Nephron (organoid): ENCODE results near the gene HMCN1.

Experiments
- H3K27ac Mint-ChIP-seq, 3 experiments: 2 replicates each; pipeline ENCODE4 v1.8.0; 2020; ENCODE audit warnings: mixed read lengths in 3 of 3, mild to moderate bottlenecking in 2 of 3, moderate library complexity in 1 of 3
- H3K27me3 Mint-ChIP-seq: 2 replicates; pipeline ENCODE4 v1.8.0; 2021; ENCODE audit warnings: low read depth, mild to moderate bottlenecking, moderate library complexity, mixed read lengths
- H3K36me3 Mint-ChIP-seq: 2 replicates; pipeline ENCODE4 v1.8.0; 2020; ENCODE audit warnings: low read depth, mixed read lengths
- H3K4me1 Mint-ChIP-seq: 2 replicates; pipeline ENCODE4 v1.8.0; 2020; ENCODE audit warnings: mixed read lengths
- H3K4me3 Mint-ChIP-seq, 3 experiments: 2 replicates each; pipeline ENCODE4 v1.8.0; 2020; ENCODE audit warnings: mild to moderate bottlenecking in 3 of 3, mixed read lengths in 3 of 3, moderate library complexity in 2 of 3
- H3K9me3 Mint-ChIP-seq: 2 replicates; pipeline ENCODE4 v1.8.0; 2020; ENCODE audit warnings: mixed read lengths
- TF ChIP-seq, protein P1 (sequence below), 3 experiments: fragments of 200-600 bp; sonication (generic); IDR thresholded peaks; one replicate each; pipeline ENCODE4 v1.5.0; 2021; ENCODE audit warnings: antibody characterized with exemption in 3 of 3; ENCODE audit not compliant: unreplicated experiment in 3 of 3

Gene HMCN1

GRCh38 chr1:186231861-186232436 lies 497.8 kb downstream of the HMCN1 start:
- TF ChIP-seq, protein P1, sequence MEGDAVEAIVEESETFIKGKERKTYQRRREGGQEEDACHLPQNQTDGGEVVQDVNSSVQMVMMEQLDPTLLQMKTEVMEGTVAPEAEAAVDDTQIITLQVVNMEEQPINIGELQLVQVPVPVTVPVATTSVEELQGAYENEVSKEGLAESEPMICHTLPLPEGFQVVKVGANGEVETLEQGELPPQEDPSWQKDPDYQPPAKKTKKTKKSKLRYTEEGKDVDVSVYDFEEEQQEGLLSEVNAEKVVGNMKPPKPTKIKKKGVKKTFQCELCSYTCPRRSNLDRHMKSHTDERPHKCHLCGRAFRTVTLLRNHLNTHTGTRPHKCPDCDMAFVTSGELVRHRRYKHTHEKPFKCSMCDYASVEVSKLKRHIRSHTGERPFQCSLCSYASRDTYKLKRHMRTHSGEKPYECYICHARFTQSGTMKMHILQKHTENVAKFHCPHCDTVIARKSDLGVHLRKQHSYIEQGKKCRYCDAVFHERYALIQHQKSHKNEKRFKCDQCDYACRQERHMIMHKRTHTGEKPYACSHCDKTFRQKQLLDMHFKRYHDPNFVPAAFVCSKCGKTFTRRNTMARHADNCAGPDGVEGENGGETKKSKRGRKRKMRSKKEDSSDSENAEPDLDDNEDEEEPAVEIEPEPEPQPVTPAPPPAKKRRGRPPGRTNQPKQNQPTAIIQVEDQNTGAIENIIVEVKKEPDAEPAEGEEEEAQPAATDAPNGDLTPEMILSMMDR (IDR thresholded peaks at IDR 0.05; ENCODE audit: unreplicated experiment in 3 of 3): no peak
- Mint-ChIP-seq H3K27me3 (no peaks in the 10 kb centered on the region), H3K4me3 (no peak overlapping the region), H3K4me1 (no peaks in the 10 kb centered on the region), H3K9me3 (no peaks in the 10 kb centered on the region), H3K27ac (no peak overlapping the region), H3K36me3 (no peaks in the 10 kb centered on the region)

GRCh38 chr1:186234976-186235686 lies 500.9 kb downstream of the HMCN1 start:
- TF ChIP-seq, protein P1 (IDR thresholded peaks at IDR 0.05; ENCODE audit: unreplicated experiment in 3 of 3): no peak
- Mint-ChIP-seq H3K27me3 (no peaks in the 10 kb centered on the region), H3K36me3 (no peaks in the 10 kb centered on the region), H3K9me3 (no peaks in the 10 kb centered on the region), H3K4me1 (no peaks in the 10 kb centered on the region), H3K27ac (no peak overlapping the region), H3K4me3 (no peak overlapping the region)

DNA sequence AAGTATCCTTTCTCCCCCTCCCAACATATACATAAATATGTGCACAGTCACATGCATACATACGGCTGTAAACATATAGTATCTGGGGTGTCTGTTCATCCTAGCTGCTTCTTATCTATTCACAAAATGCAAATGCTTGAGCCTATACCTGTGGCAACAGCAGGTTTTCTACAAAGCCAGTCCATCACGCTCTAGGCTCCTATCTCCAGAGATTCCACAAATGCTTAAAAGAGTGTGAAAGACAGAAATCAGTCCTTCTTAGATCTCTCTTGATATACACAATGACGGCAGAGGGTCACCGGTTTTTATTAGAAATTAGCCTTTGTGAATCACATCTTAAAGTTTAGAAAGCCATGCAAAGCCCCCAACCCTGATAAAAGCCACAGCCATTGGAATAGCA lies 501.5 kb downstream of the HMCN1 start:
- H3K27ac Mint-ChIP-seq: no peak overlapping the region
- no peaks in the 10 kb centered on the region for H3K27me3 Mint-ChIP-seq
- no peak overlapping the region for H3K4me3 Mint-ChIP-seq
- H3K36me3 Mint-ChIP-seq: no peaks in the 10 kb centered on the region
- TF ChIP-seq, protein P1 (IDR thresholded peaks at IDR 0.05; ENCODE audit: unreplicated experiment in 3 of 3): no peak
- no peaks in the 10 kb centered on the region for H3K4me1 Mint-ChIP-seq
- no peaks in the 10 kb centered on the region for H3K9me3 Mint-ChIP-seq

- Mint-ChIP-seq H3K27ac (no peak overlapping the region), H3K27me3 (no peaks in the 10 kb centered on the region), H3K4me3 (no peak overlapping the region), H3K36me3 (no peaks in the 10 kb centered on the region), H3K9me3 (no peaks in the 10 kb centered on the region), H3K4me1 (no peaks in the 10 kb centered on the region)
- TF ChIP-seq, protein P1 (IDR thresholded peaks at IDR 0.05; ENCODE audit: unreplicated experiment in 3 of 3): no peak
Observed at GRCh38 chr1:186236921-186237320, 502.7 kb downstream of the HMCN1 start.

- Mint-ChIP-seq H3K27me3 (no peaks in the 10 kb centered on the region), H3K36me3 (no peaks in the 10 kb centered on the region), H3K4me1 (no peaks in the 10 kb centered on the region), H3K9me3 (no peaks in the 10 kb centered on the region), H3K27ac (no peak overlapping the region), H3K4me3 (no peak overlapping the region)
- TF ChIP-seq, protein P1 (IDR thresholded peaks at IDR 0.05; ENCODE audit: unreplicated experiment in 3 of 3): no peak
Observed at GRCh38 chr1:186239171-186239570, 505.0 kb downstream of the HMCN1 start.

GRCh38 chr1:186240436-186240835 lies 506.2 kb downstream of the HMCN1 start:
- H3K27ac Mint-ChIP-seq: no peak overlapping the region
- H3K4me1 Mint-ChIP-seq: no peaks in the 10 kb centered on the region
- H3K9me3 Mint-ChIP-seq: no peaks in the 10 kb centered on the region
- TF ChIP-seq, protein P1 (IDR thresholded peaks at IDR 0.05; ENCODE audit: unreplicated experiment in 3 of 3): no peak
- H3K27me3 Mint-ChIP-seq: no peaks in the 10 kb centered on the region
- H3K4me3 Mint-ChIP-seq: no peak overlapping the region
- H3K36me3 Mint-ChIP-seq: no peaks in the 10 kb centered on the region
